ENCODE measurements around the gene OLR1.

DNA sequence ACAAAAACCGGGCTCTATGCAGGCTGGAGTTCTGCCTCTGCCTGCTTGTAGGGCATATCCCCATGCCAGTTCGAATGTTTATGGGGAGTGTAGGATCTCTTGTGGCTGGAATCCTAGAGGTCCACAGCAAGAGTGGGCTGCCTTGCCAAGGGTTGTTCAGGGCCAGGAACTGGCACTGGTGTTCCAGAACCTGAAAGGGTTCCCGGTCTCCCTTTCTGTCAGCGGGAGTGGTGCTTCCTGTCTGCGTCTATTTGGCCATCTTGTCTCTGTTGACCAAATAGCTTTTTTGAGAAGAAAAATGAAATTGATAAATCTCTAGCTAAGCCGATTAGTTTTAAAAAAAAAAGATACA lies 17.8 kb downstream of the OLR1 start:
- TF ChIP-seq, protein P1, sequence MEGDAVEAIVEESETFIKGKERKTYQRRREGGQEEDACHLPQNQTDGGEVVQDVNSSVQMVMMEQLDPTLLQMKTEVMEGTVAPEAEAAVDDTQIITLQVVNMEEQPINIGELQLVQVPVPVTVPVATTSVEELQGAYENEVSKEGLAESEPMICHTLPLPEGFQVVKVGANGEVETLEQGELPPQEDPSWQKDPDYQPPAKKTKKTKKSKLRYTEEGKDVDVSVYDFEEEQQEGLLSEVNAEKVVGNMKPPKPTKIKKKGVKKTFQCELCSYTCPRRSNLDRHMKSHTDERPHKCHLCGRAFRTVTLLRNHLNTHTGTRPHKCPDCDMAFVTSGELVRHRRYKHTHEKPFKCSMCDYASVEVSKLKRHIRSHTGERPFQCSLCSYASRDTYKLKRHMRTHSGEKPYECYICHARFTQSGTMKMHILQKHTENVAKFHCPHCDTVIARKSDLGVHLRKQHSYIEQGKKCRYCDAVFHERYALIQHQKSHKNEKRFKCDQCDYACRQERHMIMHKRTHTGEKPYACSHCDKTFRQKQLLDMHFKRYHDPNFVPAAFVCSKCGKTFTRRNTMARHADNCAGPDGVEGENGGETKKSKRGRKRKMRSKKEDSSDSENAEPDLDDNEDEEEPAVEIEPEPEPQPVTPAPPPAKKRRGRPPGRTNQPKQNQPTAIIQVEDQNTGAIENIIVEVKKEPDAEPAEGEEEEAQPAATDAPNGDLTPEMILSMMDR (IDR thresholded peaks at IDR 0.05): no peak
- TF ChIP-seq POLR2A (IDR thresholded peaks at IDR 0.05): no peak
